H54 (cell line): Measurements from ENCODE around the gene UBE2L6.

Experiments used
- DNase-seq: peaks from one replicate; pipeline ENCODE4 v3.0.0; 2011; ENCODE audit warnings: low spot score, mixed read lengths; ENCODE audit not compliant: insufficient read length
- FAIRE-seq: peaks from 3 replicates; lab custom pipeline; 2011; peaks lifted over from hg19 to GRCh38; lab: Jason Lieb, UNC
- POLR2A ChIP-seq: IDR thresholded peaks from 2 replicates; pipeline ENCODE4 v1.6.1; 2011; ENCODE audit warnings: low read depth, mild to moderate bottlenecking, low read length

The UBE2L6 gene

DNA sequence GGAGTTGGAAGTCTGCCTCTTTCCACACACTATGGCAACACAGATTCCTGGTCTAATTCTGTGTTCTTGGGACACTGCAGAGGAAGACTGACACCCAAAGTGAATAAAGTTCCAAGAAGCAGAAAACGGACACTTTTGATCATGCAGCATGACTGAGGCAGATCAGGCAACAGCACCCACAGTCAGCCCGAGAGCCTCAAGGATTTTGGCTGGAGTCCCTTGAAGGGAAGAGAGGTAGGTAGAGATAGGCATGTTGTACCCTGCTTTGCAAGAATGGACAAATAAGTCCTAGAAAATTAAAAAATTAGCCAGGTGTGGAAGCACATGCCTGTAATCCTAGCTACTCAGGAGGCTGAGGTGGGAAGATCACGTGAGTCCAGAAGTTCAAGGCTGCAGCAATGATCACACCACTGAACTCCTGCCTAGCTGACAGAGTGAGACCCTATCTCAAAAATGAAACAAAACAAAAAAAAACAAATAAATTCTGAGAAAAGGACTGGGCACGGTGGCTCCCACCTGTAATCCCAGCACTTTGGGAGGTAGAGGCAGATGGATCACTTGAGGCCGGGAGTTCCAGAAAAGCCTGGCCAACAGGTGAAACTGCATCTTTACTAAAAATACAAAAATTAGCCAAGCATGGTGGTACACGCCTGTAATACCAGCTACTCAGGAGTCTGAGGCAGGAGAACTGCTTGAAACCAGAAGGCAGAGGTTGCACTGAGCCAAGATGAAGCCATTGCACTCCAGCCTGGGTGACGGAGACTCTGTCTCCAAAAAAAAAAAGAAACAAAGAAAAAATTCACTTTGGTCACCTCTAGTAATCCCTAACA, 58.9 kb downstream of the UBE2L6 start:
- FAIRE-seq (no peak), DNase-seq (no peak)
- no peak for TF ChIP-seq POLR2A

DNA sequence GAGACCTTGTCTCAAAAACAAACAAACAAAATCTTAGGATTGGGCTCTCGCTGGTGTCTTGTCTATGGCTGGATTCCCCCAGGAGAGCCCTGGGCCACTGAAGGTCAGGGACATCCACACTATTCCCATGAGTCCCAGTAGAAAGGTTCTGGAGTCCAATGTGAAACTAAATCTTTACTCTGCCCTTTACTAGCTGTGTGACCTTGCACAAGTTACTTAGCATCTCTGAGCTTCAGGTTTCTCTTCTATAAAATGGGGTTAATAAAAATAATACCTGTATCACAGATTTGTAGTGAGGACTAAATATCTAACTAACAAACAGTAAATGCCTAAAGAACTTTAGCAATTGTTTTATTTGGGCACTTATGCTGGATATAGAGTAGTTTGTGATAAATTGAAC, 61.0 kb downstream of the UBE2L6 start:
- no peak for TF ChIP-seq POLR2A
- DNase-seq (no peak), FAIRE-seq (no peak)

DNA sequence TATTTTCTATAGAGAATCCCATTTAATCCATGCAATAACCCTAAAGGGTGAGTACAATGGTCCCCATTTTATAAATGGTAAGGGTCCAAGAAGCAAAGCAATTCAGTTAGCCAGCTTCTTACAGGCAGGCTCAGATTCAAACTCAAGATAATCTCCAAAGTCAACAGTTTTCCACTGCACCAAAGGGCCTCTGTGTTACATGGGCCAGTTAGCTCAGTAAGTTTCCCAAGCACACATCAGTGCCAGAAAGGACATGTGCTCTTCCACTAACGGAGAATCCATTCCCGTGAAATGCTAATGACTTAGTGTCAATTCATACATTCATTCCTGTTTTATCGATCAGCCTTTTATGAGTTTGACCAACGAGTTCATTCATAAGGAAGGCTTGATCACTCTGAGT, 63.0 kb downstream of the UBE2L6 start:
- TF ChIP-seq POLR2A = no peak
- no peak for FAIRE-seq
- no peak for DNase-seq

DNA sequence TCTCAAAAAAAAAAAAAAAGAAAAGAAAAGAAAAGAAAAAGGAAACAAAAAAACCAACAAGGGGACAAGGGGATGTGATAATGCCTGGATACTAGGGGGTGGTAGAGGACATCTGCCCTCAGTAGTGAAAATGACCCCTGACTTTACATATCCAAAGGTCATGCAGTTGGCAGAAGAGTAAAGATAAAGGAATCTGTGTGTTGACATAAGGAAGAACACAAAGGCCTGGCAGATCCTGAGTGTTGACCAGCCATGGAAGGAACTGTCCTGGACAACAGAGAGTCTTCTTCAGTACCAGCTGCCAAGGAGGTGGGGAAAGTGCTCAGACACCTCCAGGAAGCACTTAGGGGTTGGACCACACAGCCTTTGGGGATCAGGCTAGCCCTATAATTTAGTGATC, 64.6 kb downstream of the UBE2L6 start:
- no peak for DNase-seq
- no peak for FAIRE-seq
- TF ChIP-seq POLR2A = no peak

DNA sequence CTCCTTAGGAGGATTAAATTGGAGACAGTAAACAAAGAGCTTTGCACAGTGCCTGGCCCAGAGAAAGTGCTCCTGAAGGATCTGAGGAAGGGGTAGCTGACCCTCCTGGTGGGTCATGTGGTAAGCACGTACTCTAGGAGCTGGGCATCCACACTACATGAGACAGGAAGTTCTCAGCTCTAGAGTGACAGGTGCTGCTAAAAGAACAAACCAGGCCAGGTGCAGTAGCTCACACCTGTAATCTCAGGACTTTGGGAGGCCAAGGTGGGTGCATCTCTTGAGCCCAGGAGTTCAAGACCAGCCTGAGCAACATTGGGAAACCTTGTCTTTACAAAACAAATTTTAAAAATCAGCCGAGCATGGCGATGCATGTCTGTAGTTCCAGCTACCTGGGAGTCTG, 65.1 kb downstream of the UBE2L6 start:
- FAIRE-seq = no peak
- TF ChIP-seq POLR2A = no peak
- DNase-seq = no peak

DNA sequence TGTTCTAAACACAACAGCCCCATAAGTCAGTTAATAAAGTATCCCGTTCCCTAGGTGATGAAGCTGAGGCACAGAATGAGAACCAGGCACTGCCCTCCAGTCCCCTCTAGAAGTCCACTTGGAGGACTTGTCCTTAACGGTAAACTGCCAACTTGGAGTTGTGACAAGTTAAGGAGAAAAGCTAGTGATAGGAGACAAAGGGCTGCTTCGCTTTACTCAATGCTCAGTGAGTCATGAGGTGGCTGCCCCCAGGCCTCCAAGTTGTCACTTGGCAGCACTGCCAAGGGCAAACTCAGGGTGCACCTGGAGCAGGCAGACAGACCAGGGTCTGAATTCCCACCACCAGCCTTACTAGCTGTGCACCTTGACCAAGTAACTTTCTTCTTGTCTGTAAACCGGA, 65.5 kb downstream of the UBE2L6 start:
- no peak for DNase-seq
- no peak for FAIRE-seq
- no peak for TF ChIP-seq POLR2A
